ENCODE results near the gene FAM53A.

The FAM53A gene

DNA sequence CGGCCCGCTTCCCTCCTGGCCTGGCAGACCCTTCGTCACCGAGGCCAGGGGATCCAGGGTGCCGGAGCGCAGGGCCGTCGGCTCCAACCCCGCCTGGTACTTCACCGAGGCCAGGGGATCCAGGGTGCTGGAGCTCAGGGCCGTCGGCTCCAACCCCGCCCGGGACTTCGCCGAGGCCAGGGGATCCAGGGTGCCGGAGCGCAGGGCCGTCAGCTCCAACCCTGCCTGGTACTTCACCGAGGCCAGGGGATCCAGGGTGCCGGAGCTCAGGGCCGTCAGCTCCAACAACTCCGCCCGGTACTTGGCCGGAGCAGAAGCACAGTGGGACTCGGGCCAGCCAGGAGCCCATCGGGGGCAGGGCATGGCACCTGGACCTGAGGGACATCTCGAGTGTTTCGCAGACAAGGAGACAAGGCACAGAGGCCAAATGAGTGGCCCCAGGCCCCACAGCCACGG, 85.1 kb downstream of the FAM53A start:
- TF ChIP-seq ZBTB7A (IDR thresholded peaks at IDR 0.05; ENCODE audit: low read depth) (no peak), EP300 (IDR thresholded peaks at IDR 0.05; ENCODE audit: borderline replicate concordance) (no peak), TCF12 (IDR thresholded peaks at IDR 0.05; ENCODE audit: low read depth) (no peak), CEBPB (IDR thresholded peaks at IDR 0.05) (no peak), YY1 (IDR thresholded peaks at IDR 0.05; ENCODE audit: low read depth) (no peak), FOXM1 (IDR thresholded peaks at IDR 0.05; ENCODE audit: borderline replicate concordance, low read depth) (no peak), TAF1 (IDR thresholded peaks at IDR 0.05; ENCODE audit: low read depth) (no peak), EGR1 (IDR thresholded peaks at IDR 0.05) (no peak), CREB1 (IDR thresholded peaks at IDR 0.05; ENCODE audit: low read depth) (no peak), RAD21 (IDR thresholded peaks at IDR 0.05; ENCODE audit: low read depth) (no peak)
- TF ChIP-seq, protein P1, sequence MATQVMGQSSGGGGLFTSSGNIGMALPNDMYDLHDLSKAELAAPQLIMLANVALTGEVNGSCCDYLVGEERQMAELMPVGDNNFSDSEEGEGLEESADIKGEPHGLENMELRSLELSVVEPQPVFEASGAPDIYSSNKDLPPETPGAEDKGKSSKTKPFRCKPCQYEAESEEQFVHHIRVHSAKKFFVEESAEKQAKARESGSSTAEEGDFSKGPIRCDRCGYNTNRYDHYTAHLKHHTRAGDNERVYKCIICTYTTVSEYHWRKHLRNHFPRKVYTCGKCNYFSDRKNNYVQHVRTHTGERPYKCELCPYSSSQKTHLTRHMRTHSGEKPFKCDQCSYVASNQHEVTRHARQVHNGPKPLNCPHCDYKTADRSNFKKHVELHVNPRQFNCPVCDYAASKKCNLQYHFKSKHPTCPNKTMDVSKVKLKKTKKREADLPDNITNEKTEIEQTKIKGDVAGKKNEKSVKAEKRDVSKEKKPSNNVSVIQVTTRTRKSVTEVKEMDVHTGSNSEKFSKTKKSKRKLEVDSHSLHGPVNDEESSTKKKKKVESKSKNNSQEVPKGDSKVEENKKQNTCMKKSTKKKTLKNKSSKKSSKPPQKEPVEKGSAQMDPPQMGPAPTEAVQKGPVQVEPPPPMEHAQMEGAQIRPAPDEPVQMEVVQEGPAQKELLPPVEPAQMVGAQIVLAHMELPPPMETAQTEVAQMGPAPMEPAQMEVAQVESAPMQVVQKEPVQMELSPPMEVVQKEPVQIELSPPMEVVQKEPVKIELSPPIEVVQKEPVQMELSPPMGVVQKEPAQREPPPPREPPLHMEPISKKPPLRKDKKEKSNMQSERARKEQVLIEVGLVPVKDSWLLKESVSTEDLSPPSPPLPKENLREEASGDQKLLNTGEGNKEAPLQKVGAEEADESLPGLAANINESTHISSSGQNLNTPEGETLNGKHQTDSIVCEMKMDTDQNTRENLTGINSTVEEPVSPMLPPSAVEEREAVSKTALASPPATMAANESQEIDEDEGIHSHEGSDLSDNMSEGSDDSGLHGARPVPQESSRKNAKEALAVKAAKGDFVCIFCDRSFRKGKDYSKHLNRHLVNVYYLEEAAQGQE (IDR thresholded peaks at IDR 0.05; ENCODE audit: low read depth) = no peak
- TF ChIP-seq, protein P2, sequence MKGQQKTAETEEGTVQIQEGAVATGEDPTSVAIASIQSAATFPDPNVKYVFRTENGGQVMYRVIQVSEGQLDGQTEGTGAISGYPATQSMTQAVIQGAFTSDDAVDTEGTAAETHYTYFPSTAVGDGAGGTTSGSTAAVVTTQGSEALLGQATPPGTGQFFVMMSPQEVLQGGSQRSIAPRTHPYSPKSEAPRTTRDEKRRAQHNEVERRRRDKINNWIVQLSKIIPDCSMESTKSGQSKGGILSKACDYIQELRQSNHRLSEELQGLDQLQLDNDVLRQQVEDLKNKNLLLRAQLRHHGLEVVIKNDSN (IDR thresholded peaks at IDR 0.05) = no peak
- TF ChIP-seq, protein P3, sequence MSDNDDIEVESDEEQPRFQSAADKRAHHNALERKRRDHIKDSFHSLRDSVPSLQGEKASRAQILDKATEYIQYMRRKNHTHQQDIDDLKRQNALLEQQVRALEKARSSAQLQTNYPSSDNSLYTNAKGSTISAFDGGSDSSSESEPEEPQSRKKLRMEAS (IDR thresholded peaks at IDR 0.05) = no peak

DNA sequence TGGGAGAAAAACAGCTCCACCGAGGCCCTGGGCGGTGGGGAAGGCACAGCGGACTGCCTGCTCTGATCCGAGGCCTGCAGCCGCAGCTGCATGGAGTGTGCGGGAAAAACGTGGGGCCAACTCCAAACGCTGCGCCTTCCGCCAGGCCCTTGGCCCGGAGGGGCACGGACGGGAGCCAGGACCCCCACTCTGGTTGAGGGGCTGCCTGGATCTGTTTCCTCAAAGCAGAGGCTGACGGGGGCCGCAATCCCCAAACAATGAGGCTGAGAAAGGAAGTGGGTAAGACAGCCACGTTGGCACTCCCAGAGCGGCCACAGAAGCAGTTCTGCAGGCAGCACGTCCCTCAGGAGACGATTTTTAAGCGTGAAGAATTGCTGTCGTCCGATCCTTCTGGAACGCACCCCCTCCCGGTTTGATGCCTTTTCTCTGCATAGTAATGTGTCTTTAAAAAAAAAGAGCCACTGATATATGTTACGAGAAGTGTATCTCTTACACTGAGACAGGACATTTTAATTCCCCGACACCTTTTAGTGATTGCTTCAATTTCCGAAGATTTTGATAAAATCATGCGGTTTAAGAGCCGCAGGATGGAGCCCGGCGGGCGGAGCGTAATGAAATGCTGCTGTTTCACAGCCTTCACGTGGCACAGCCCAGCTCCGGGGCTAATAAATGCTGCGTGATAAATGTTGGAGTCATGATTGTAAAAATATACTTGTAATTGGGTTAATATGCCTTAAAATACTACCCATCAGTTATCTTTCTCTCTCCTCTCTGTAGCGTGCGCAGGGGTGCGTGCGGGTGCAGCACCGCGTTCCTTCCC, 85.7 kb downstream of the FAM53A start:
- TF ChIP-seq EGR1 (IDR thresholded peaks at IDR 0.05) (no peak), ZBTB7A (IDR thresholded peaks at IDR 0.05; ENCODE audit: low read depth) (no peak), YY1 (IDR thresholded peaks at IDR 0.05; ENCODE audit: low read depth) (no peak), NFIC (IDR thresholded peaks at IDR 0.05) (no peak), RAD21 (IDR thresholded peaks at IDR 0.05; ENCODE audit: low read depth) (no peak), TCF12 (IDR thresholded peaks at IDR 0.05; ENCODE audit: low read depth) (no peak), CEBPB (IDR thresholded peaks at IDR 0.05) (no peak), EP300 (IDR thresholded peaks at IDR 0.05; ENCODE audit: borderline replicate concordance) (no peak), TAF1 (IDR thresholded peaks at IDR 0.05; ENCODE audit: low read depth) (no peak), CREB1 (IDR thresholded peaks at IDR 0.05; ENCODE audit: low read depth) (no peak), TEAD4 (IDR thresholded peaks at IDR 0.05) (no peak), FOXM1 (IDR thresholded peaks at IDR 0.05; ENCODE audit: borderline replicate concordance, low read depth) (no peak)
- TF ChIP-seq, protein P1 (IDR thresholded peaks at IDR 0.05; ENCODE audit: low read depth) = no peak
- TF ChIP-seq, protein P2 (IDR thresholded peaks at IDR 0.05) = no peak
- TF ChIP-seq, protein P3 (IDR thresholded peaks at IDR 0.05) = no peak

DNA sequence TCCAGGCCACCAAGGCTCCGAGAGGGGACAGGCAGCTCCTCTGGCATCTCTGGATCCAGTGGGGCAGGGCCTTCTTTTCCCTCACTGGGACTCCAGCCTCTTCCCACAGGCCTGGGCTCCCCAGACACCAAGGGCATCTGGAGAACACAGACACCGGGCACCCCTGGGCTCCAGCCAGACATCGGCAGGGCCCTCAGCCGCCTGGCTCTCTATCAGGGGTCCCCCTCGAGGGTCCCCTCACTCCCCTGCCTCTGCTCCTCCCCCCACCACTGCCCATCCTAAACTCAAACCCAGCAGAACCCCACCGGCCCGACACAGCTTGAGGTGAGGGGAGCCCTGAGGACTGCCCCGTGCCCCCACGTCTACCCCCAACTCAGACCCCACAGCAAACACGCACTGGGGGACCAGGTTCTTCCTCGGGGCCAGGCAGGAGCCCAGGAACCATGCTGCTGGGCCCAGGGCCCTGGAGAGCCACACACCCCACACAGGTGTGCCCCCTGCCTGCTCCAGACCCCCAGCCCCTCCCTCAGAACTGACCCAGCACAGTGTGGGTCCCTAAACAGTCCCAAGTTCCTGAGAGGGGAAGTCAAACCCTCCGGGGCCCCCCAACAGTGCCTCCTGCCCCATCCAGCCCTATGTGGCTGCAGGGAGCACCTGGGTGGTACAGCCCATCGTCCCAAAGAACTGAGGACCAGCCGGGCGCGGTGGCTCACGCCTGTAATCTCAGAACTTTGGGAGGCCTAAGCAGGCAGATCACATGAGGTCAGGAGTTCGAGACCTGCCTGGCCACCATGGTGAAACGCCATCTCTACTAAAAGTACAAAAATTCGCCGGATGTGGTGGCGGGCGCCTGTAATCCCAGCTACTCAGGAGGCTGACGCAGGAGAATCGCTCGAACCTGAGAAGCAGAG, 86.8 kb downstream of the FAM53A start:
- no peak for TF ChIP-seq NFIC (IDR thresholded peaks at IDR 0.05)
- TF ChIP-seq FOXM1 (IDR thresholded peaks at IDR 0.05; ENCODE audit: borderline replicate concordance, low read depth) = no peak
- no peak for TF ChIP-seq TCF12 (IDR thresholded peaks at IDR 0.05; ENCODE audit: low read depth)
- no peak for TF ChIP-seq YY1 (IDR thresholded peaks at IDR 0.05; ENCODE audit: low read depth)
- no peak for TF ChIP-seq EGR1 (IDR thresholded peaks at IDR 0.05)
- TF ChIP-seq, protein P3 (IDR thresholded peaks at IDR 0.05) = no peak
- no peak for TF ChIP-seq ZBTB7A (IDR thresholded peaks at IDR 0.05; ENCODE audit: low read depth)
- TF ChIP-seq EP300 (IDR thresholded peaks at IDR 0.05; ENCODE audit: borderline replicate concordance) = no peak
- no peak for TF ChIP-seq TEAD4 (IDR thresholded peaks at IDR 0.05)
- TF ChIP-seq, protein P2 (IDR thresholded peaks at IDR 0.05) = no peak
- no peak for TF ChIP-seq TAF1 (IDR thresholded peaks at IDR 0.05; ENCODE audit: low read depth)
- TF ChIP-seq, protein P1 (IDR thresholded peaks at IDR 0.05; ENCODE audit: low read depth) = no peak
- TF ChIP-seq RAD21 (IDR thresholded peaks at IDR 0.05; ENCODE audit: low read depth) = no peak
- no peak for TF ChIP-seq CREB1 (IDR thresholded peaks at IDR 0.05; ENCODE audit: low read depth)
- no peak for TF ChIP-seq CEBPB (IDR thresholded peaks at IDR 0.05)
